ENCODE results near the gene PTGER3. TPM values are rescaled to one million over a fixed set of nuclear protein-coding genes. Genes with fewer than 3 reads are reported as not detected.
"Not testable (repeated sequence)": the region's sequence is repeated elsewhere in the genome, so short reads cannot be mapped to it uniquely, and the experiment has no call there.

PTGER3 gene
- total RNA-seq, 1 donor from 2014 or later: not detected

GRCh38 chr1:70992521-70992920 is 55.1 kb downstream of the PTGER3 start:
- Mint-ChIP-seq H3K4me3 (no peak overlapping the region), H3K27ac (ENCODE audit: unreplicated experiment) (no peak overlapping the region), H3K4me1 (no peaks in the 10 kb centered on the region), H3K9me3 (no peaks in the 10 kb centered on the region), H3K36me3 (ENCODE audit: low read depth) (no peaks in the 10 kb centered on the region), H3K27me3 (ENCODE audit: low read depth) (peaks cover 11% of the 10 kb centered on the region)
- TF ChIP-seq CTCF (conservative IDR thresholded peaks at IDR 0.05): no peak
- no peak for DNase-seq (ENCODE audit: low read depth, low spot score)

- H3K4me1 Mint-ChIP-seq: no peaks in the 10 kb centered on the region
These were observed 57.0 kb downstream of the PTGER3 start for GRCh38 chr1:70990469-70991253.

GRCh38 chr1:70987497-70987896 is 60.1 kb downstream of the PTGER3 start:
- peaks cover 7% of the 10 kb centered on the region for H3K27me3 Mint-ChIP-seq (ENCODE audit: low read depth)
- no peak overlapping the region for H3K27ac Mint-ChIP-seq (ENCODE audit: unreplicated experiment)
- H3K9me3 Mint-ChIP-seq: no peaks in the 10 kb centered on the region
- no peaks in the 10 kb centered on the region for H3K4me1 Mint-ChIP-seq
- no peak for TF ChIP-seq CTCF (conservative IDR thresholded peaks at IDR 0.05)
- H3K4me3 Mint-ChIP-seq: no peak overlapping the region
- DNase-seq (ENCODE audit: low read depth, low spot score): no peak
- no peaks in the 10 kb centered on the region for H3K36me3 Mint-ChIP-seq (ENCODE audit: low read depth)

More at GRCh38 chr1:70990469-70991253, 57.0 kb downstream of the PTGER3 start:
- Mint-ChIP-seq H3K4me3 (no peak overlapping the region), H3K36me3 (ENCODE audit: low read depth) (no peaks in the 10 kb centered on the region), H3K27me3 (ENCODE audit: low read depth) (peaks cover 11% of the 10 kb centered on the region), H3K9me3 (no peaks in the 10 kb centered on the region), H3K27ac (ENCODE audit: unreplicated experiment) (no peak overlapping the region)
- no peak for TF ChIP-seq CTCF (conservative IDR thresholded peaks at IDR 0.05)
- no peak for DNase-seq (ENCODE audit: low read depth, low spot score)

GRCh38 chr1:70985776-70986225 is 61.8 kb downstream of the PTGER3 start:
- not testable (repeated sequence) for H3K9me3 Mint-ChIP-seq; H3K27ac Mint-ChIP-seq (ENCODE audit: unreplicated experiment); H3K4me1 Mint-ChIP-seq; H3K4me3 Mint-ChIP-seq; DNase-seq (ENCODE audit: low read depth, low spot score); H3K27me3 Mint-ChIP-seq (ENCODE audit: low read depth); H3K36me3 Mint-ChIP-seq (ENCODE audit: low read depth)

- not testable (repeated sequence) for H3K4me3 Mint-ChIP-seq; H3K36me3 Mint-ChIP-seq (ENCODE audit: low read depth); H3K9me3 Mint-ChIP-seq; DNase-seq (ENCODE audit: low read depth, low spot score); H3K27me3 Mint-ChIP-seq (ENCODE audit: low read depth); H3K27ac Mint-ChIP-seq (ENCODE audit: unreplicated experiment); H3K4me1 Mint-ChIP-seq
These were observed 62.3 kb downstream of the PTGER3 start for GRCh38 chr1:70985278-70985677.

- Mint-ChIP-seq H3K27me3 (ENCODE audit: low read depth) (peaks cover 4% of the 10 kb centered on the region), H3K4me1 (no peaks in the 10 kb centered on the region), H3K4me3 (no peak overlapping the region), H3K36me3 (ENCODE audit: low read depth) (no peaks in the 10 kb centered on the region), H3K9me3 (no peaks in the 10 kb centered on the region), H3K27ac (ENCODE audit: unreplicated experiment) (no peak overlapping the region)
- no peak for DNase-seq (ENCODE audit: low read depth, low spot score)
- TF ChIP-seq CTCF (conservative IDR thresholded peaks at IDR 0.05): no peak
These were observed 67.3 kb downstream of the PTGER3 start for GRCh38 chr1:70980361-70980760.
